Measurements from ENCODE around the gene TP53TG3C. TPM values are rescaled to one million over a fixed set of nuclear protein-coding genes. Genes with fewer than 3 reads are reported as not detected.
"Not testable (repeated sequence)": the region's sequence is repeated elsewhere in the genome, so short reads cannot be mapped to it uniquely, and the experiment has no call there.

The TP53TG3C gene
- total RNA-seq (2021) (not detected in 2 replicates), Bru-seq, nascent RNA (not detected), BruChase-seq, experiment 1, labeled RNA remaining after a 2-hour chase (not detected), BruChase-seq, experiment 2, labeled RNA remaining after a 6-hour chase (not detected)
- long read RNA-seq: 0 reads

GRCh38 chr16:33193926-33194325 lies at the start of gene TP53TG3C:
TSS of gene TP53TG3C (plus strand) at chr16:33194226. CDS start at chr16:33194294, 68 bp downstream.
- H3K9me2 ChIP-seq (ENCODE audit: insufficient read depth); H3K4me3 ChIP-seq; H3K79me2 ChIP-seq (ENCODE audit: low read depth); H3F3A ChIP-seq (ENCODE audit: insufficient read depth, low read depth); POLR2A ChIA-PET (ENCODE audit: unreplicated experiment); H3K36me3 ChIP-seq (ENCODE audit: low read depth); H4K20me1 ChIP-seq (ENCODE audit: insufficient read depth); H2AFZ ChIP-seq; intact Hi-C loops (cut with micrococcal nuclease; ENCODE audit: unreplicated experiment); DNase-seq; H3K4me2 ChIP-seq; BruUV-seq (replicated peaks); H3K27ac ChIP-seq; CTCF ChIA-PET; H3K27me3 ChIP-seq (ENCODE audit: insufficient read depth, low read depth); H3K9me3 ChIP-seq (ENCODE audit: insufficient read depth, low read depth); H3K4me1 ChIP-seq (replicated peaks; ENCODE audit: insufficient read depth): not testable (repeated sequence)

Other genes with a start within 250 kb of the TP53TG3C start
- gene TP53TG3E, start 110.1 kb downstream of the TP53TG3C start, total RNA-seq (2021): not detected in 2 replicates
- not detected in 2 replicates for gene TP53TG3B, start 166.6 kb downstream of the TP53TG3C start, total RNA-seq (2021)

All from PC-9 (cell line).